HL-60 (cell line): Measurements from ENCODE around the gene TBX18.

ENCODE experiments used
- DNase-seq, 2 experiments: peaks; one replicate each; pipeline ENCODE4 v3.0.0-alpha.2; 2010 to 2020; ENCODE audit warnings: low read depth in 1 of 2, low spot score in 1 of 2
- H3K27ac ChIP-seq: fragments of 250-450 bp; sonication (Bioruptor Pico); replicated peaks from 2 replicates; pipeline ENCODE4 v1.5.1; 2020; ENCODE audit warnings: mild to moderate bottlenecking, moderate library complexity
- H3K27me3 ChIP-seq: fragments of 250-450 bp; sonication (Bioruptor Pico); 2 replicates; pipeline ENCODE4 v1.5.1; 2021; ENCODE audit warnings: mild to moderate bottlenecking, moderate library complexity; ENCODE audit not compliant: insufficient read depth, poor library complexity, severe bottlenecking
- H3K4me3 ChIP-seq: replicated peaks from 2 replicates; pipeline ENCODE4 v1.5.1; 2011; ENCODE audit warnings: mild to moderate bottlenecking, control low read depth, low read length; ENCODE audit not compliant: insufficient read depth
- GABPA ChIP-seq: IDR thresholded peaks from 2 replicates; pipeline ENCODE4 v1.6.1; 2012; ENCODE audit warnings: low read depth
- POLR2AphosphoS5 ChIP-seq: IDR thresholded peaks from 2 replicates; pipeline ENCODE4 v1.6.1; 2012; ENCODE audit warnings: low read depth
- REST ChIP-seq: IDR thresholded peaks from 2 replicates; pipeline ENCODE4 v1.6.1; 2012; ENCODE audit warnings: low read depth; ENCODE audit not compliant: insufficient replicate concordance
- SPI1 ChIP-seq: IDR thresholded peaks from 2 replicates; pipeline ENCODE4 v1.6.1; 2012; ENCODE audit warnings: low read depth, mild to moderate bottlenecking, borderline replicate concordance
- TF ChIP-seq, protein P1 (sequence below): IDR thresholded peaks from one replicate; pipeline ENCODE4 v1.5.1; 2011; ENCODE audit warnings: low read length, control low read depth, inconsistent platforms; ENCODE audit not compliant: insufficient read depth

TBX18 gene

GRCh38 chr6:84652356-84653026 lies 111.9 kb downstream of the TBX18 start:
- no peaks in the 10 kb centered on the region for H3K27me3 ChIP-seq
- TF ChIP-seq REST (no peak), SPI1 (no peak), GABPA (no peak), POLR2AphosphoS5 (no peak)
- TF ChIP-seq, protein P1, sequence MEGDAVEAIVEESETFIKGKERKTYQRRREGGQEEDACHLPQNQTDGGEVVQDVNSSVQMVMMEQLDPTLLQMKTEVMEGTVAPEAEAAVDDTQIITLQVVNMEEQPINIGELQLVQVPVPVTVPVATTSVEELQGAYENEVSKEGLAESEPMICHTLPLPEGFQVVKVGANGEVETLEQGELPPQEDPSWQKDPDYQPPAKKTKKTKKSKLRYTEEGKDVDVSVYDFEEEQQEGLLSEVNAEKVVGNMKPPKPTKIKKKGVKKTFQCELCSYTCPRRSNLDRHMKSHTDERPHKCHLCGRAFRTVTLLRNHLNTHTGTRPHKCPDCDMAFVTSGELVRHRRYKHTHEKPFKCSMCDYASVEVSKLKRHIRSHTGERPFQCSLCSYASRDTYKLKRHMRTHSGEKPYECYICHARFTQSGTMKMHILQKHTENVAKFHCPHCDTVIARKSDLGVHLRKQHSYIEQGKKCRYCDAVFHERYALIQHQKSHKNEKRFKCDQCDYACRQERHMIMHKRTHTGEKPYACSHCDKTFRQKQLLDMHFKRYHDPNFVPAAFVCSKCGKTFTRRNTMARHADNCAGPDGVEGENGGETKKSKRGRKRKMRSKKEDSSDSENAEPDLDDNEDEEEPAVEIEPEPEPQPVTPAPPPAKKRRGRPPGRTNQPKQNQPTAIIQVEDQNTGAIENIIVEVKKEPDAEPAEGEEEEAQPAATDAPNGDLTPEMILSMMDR: no peak
- no peak overlapping the region for H3K4me3 ChIP-seq
- no peak for DNase-seq
- no peak overlapping the region for H3K27ac ChIP-seq

DNA sequence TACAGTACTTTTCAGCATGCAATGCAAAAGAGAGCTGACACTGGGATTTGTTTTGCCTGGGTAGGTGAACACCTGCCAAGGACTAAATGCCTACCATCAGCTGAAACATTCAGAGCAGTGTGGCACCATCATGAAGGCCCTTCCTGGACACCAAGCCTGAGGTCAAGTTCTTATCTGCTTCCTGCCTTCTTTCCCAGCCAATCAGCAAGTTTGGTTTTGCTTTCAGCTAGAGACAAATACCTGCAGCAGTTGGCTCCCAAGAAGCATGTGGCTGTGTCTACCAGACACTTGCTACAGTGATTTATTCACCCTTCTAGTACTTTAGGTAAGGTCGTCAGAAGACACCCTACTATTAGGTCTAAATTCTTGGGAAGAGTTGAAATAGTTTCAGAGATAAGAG lies 112.8 kb downstream of the TBX18 start:
- H3K4me3 ChIP-seq: no peak overlapping the region
- TF ChIP-seq GABPA (no peak), REST (no peak), POLR2AphosphoS5 (no peak), SPI1 (no peak)
- TF ChIP-seq, protein P1: no peak
- H3K27me3 ChIP-seq: no peaks in the 10 kb centered on the region
- DNase-seq: no peak
- no peak overlapping the region for H3K27ac ChIP-seq

GRCh38 chr6:84648444-84648843 lies 116.0 kb downstream of the TBX18 start:
- H3K27me3 ChIP-seq: no peaks in the 10 kb centered on the region
- no peak overlapping the region for H3K4me3 ChIP-seq
- TF ChIP-seq POLR2AphosphoS5: no peak
- TF ChIP-seq, protein P1: no peak
- TF ChIP-seq GABPA: no peak
- no peak for TF ChIP-seq REST
- no peak for TF ChIP-seq SPI1
- H3K27ac ChIP-seq: no peak overlapping the region
- no peak for DNase-seq
